ENCODE results near the gene INPPL1. TPM values are rescaled to one million over a fixed set of nuclear protein-coding genes. Genes with fewer than 3 reads are reported as not detected.
"Not testable (repeated sequence)": the region's sequence is repeated elsewhere in the genome, so short reads cannot be mapped to it uniquely, and the experiment has no call there.

The INPPL1 gene
- total RNA-seq, 1 donor from 2014 or later: 139 TPM

DNA sequence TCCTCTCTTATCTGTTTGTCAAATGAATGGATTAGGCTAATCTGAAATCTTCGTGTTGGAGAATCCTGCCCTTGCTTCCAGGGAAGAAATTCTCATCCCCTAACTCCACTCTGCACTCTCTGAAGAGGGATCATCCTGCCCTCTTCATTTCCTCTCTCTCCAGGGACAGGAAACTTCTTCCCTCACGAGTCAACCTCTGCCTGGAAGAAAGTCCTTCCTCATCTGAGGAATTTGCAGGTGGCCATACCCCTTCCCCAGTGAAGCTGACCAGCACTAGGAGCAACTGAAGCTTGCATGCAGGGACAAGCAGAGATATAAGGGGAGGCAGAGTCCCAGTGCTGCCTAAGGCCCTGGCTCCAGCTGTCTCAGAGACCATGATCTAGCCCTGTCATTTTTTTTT, 23.0 kb downstream of the INPPL1 start:
- H3K4me3 Mint-ChIP-seq: no peak overlapping the region
- DNase-seq (ENCODE audit: low spot score): no peak
- H3K9me3 Mint-ChIP-seq: no peaks in the 10 kb centered on the region
- intact Hi-C loops (cut with micrococcal nuclease): no loop called here
- peaks cover 33% of the 10 kb centered on the region for H3K27me3 Mint-ChIP-seq (ENCODE audit: insufficient read depth)
- H3K4me1 Mint-ChIP-seq (ENCODE audit: low read depth): peaks cover 9% of the 10 kb centered on the region
- no peak overlapping the region for H3K27ac Mint-ChIP-seq
- H3K36me3 Mint-ChIP-seq (ENCODE audit: low read depth): peaks cover 2% of the 10 kb centered on the region

DNA sequence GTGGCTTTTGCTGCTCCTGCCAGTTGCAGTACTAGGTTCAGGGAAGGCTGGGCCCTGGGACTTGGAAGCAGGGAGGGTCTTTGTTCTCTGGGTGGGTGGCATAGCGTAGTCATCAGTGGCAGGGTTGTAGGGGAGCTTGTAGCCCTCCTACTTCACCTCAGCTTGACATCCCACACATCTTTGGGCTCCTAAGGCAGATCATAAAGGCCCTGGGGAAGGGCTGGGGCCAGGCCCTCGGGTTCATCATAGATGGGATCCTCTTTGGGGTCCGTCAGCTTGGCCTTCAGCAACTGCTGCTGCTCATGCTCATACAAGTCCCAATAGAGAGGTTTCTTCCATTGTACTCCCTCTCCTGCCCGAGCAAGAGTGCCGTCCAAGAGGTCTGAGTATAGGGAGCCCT, 25.4 kb downstream of the INPPL1 start:
- DNase-seq (ENCODE audit: low spot score): no peak
- intact Hi-C loops (cut with micrococcal nuclease): no loop called here
- Mint-ChIP-seq H3K36me3 (ENCODE audit: low read depth) (no peaks in the 10 kb centered on the region), H3K27me3 (ENCODE audit: insufficient read depth) (peaks cover 25% of the 10 kb centered on the region), H3K9me3 (no peaks in the 10 kb centered on the region), H3K4me1 (ENCODE audit: low read depth) (no peaks in the 10 kb centered on the region), H3K27ac (no peak overlapping the region), H3K4me3 (no peak overlapping the region)

- no peak overlapping the region for H3K4me3 Mint-ChIP-seq
- intact Hi-C loops (cut with micrococcal nuclease): no loop called here
- no peak overlapping the region for H3K27ac Mint-ChIP-seq
- DNase-seq (ENCODE audit: low spot score): no peak
- H3K4me1 Mint-ChIP-seq (ENCODE audit: low read depth): no peaks in the 10 kb centered on the region
- H3K27me3 Mint-ChIP-seq (ENCODE audit: insufficient read depth): peaks cover 29% of the 10 kb centered on the region
- no peaks in the 10 kb centered on the region for H3K36me3 Mint-ChIP-seq (ENCODE audit: low read depth)
- H3K9me3 Mint-ChIP-seq: no peaks in the 10 kb centered on the region
Observed at GRCh38 chr11:72250661-72251464, 26.3 kb downstream of the INPPL1 start.

GRCh38 chr11:72251614-72252013, 27.0 kb downstream of the INPPL1 start:
- Mint-ChIP-seq H3K4me3 (no peak overlapping the region), H3K27me3 (ENCODE audit: insufficient read depth) (peaks cover 33% of the 10 kb centered on the region), H3K9me3 (no peaks in the 10 kb centered on the region), H3K36me3 (ENCODE audit: low read depth) (no peaks in the 10 kb centered on the region), H3K4me1 (ENCODE audit: low read depth) (no peaks in the 10 kb centered on the region), H3K27ac (no peak overlapping the region)
- no peak for DNase-seq (ENCODE audit: low spot score)
- intact Hi-C loops (cut with micrococcal nuclease): no loop called here

DNA sequence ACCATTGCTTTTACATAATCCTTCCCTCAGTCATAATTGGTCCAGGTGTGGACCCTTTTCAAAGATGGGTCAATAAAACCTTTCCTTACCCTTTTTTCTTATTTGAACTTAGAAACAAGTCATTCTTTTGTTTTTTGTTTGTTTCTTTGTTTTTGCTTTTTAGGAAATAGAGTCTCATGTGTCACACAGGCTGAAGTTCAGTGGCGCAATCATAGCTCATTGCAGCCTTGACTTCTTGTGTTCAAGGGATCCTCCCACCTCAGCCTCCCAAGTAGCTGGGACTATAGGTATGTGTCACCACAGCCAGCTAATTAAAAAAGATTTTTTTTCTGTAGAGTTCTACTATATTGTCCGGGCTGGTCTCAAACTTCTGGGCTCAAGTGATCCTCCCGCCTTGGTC, 28.8 kb downstream of the INPPL1 start:
- Mint-ChIP-seq H3K9me3 (no peaks in the 10 kb centered on the region), H3K27ac (no peak overlapping the region), H3K4me3 (no peak overlapping the region), H3K4me1 (ENCODE audit: low read depth) (no peaks in the 10 kb centered on the region), H3K27me3 (ENCODE audit: insufficient read depth) (peaks cover 28% of the 10 kb centered on the region), H3K36me3 (ENCODE audit: low read depth) (no peaks in the 10 kb centered on the region)
- DNase-seq (ENCODE audit: low spot score): no peak
- intact Hi-C loops (cut with micrococcal nuclease): no loop called here

DNA sequence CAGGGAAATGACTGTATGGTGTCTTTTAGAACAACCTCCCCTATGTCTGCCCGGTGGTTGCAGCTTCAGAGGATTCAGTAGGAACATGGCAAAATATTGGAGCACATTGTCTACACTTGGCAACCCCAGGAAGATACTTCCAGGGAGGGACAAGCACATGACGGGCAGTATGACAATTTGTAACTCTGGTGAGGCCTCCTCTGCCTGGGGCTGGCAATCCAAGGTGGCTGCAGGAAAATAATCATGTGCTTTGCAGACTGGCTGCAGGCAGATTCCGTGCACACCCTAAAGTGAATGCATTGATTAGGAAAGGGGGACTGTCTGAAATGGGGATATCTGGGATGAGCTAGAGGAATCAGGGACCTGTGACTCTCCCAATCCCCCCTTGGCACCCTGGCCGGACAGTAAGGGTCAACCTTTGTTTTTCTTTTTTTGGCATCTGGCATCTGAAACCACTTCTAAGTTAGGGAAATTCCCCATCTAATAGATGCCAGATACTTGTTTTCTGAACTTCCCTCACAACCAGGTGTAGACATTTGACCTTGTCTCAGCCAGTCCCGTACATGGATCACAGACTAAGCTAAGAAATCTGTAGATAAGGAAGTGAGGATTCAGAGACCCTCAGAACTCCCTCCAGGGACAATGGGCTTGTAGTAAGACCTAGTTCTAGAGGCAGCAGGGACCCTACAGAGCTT, 29.9 kb downstream of the INPPL1 start:
- Mint-ChIP-seq H3K27ac (no peak overlapping the region), H3K4me1 (ENCODE audit: low read depth) (no peaks in the 10 kb centered on the region), H3K36me3 (ENCODE audit: low read depth) (no peaks in the 10 kb centered on the region), H3K4me3 (no peak overlapping the region), H3K27me3 (ENCODE audit: insufficient read depth) (peaks cover 24% of the 10 kb centered on the region), H3K9me3 (no peaks in the 10 kb centered on the region)
- DNase-seq (ENCODE audit: low spot score): no peak
- intact Hi-C loops (cut with micrococcal nuclease): no loop called here

- H3K9me3 Mint-ChIP-seq: no peaks in the 10 kb centered on the region
- no peak overlapping the region for H3K4me3 Mint-ChIP-seq
- H3K4me1 Mint-ChIP-seq (ENCODE audit: low read depth): peaks cover 3% of the 10 kb centered on the region
- no peaks in the 10 kb centered on the region for H3K36me3 Mint-ChIP-seq (ENCODE audit: low read depth)
- peaks cover 17% of the 10 kb centered on the region for H3K27me3 Mint-ChIP-seq (ENCODE audit: insufficient read depth)
- DNase-seq (ENCODE audit: low spot score): no peak
- intact Hi-C loops (cut with micrococcal nuclease): no loop called here
- H3K27ac Mint-ChIP-seq: no peak overlapping the region
Observed at GRCh38 chr11:72257570-72257969, 33.0 kb downstream of the INPPL1 start.

DNA sequence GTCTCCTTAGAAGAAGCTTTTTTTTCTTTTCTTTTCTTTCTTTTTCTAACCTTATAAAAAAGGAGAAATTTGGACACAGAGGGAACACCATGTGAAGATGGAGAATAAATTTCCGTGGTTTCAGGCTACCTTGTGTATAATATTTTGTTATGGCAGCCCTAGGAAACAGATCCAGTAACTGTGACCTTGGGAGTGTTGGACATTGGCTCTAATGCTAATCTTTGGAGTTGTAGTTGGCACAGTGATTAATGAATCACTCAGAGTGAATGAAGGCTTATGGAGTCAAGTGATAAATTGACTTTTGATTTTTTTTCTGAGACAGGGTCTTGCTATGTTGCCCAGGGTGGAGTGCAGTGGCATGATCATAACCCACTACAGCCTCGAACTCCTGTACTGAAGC, 34.9 kb downstream of the INPPL1 start:
- intact Hi-C loops (cut with micrococcal nuclease): no loop called here
- Mint-ChIP-seq H3K27me3 (ENCODE audit: insufficient read depth) (peaks cover 19% of the 10 kb centered on the region), H3K9me3 (no peaks in the 10 kb centered on the region), H3K4me1 (ENCODE audit: low read depth) (peaks cover 10% of the 10 kb centered on the region), H3K36me3 (ENCODE audit: low read depth) (no peaks in the 10 kb centered on the region), H3K4me3 (no peak overlapping the region), H3K27ac (no peak overlapping the region)
- no peak for DNase-seq (ENCODE audit: low spot score)

- H3K36me3 Mint-ChIP-seq (ENCODE audit: low read depth): no peaks in the 10 kb centered on the region
- no peaks in the 10 kb centered on the region for H3K9me3 Mint-ChIP-seq
- no peak overlapping the region for H3K4me3 Mint-ChIP-seq
- H3K4me1 Mint-ChIP-seq (ENCODE audit: low read depth): peaks cover 10% of the 10 kb centered on the region
- intact Hi-C loops (cut with micrococcal nuclease): no loop called here
- DNase-seq (ENCODE audit: low spot score): no peak
- peaks cover 18% of the 10 kb centered on the region for H3K27me3 Mint-ChIP-seq (ENCODE audit: insufficient read depth)
- H3K27ac Mint-ChIP-seq: no peak overlapping the region
Observed at GRCh38 chr11:72260574-72260973, 36.0 kb downstream of the INPPL1 start.

- DNase-seq (ENCODE audit: low spot score): no peak
- intact Hi-C loops (cut with micrococcal nuclease): no loop called here
- H3K4me1 Mint-ChIP-seq (ENCODE audit: low read depth): peaks cover 10% of the 10 kb centered on the region
- no peaks in the 10 kb centered on the region for H3K9me3 Mint-ChIP-seq
- H3K36me3 Mint-ChIP-seq (ENCODE audit: low read depth): no peaks in the 10 kb centered on the region
- peaks cover 14% of the 10 kb centered on the region for H3K27me3 Mint-ChIP-seq (ENCODE audit: insufficient read depth)
- H3K4me3 Mint-ChIP-seq: no peak overlapping the region
- no peak overlapping the region for H3K27ac Mint-ChIP-seq
Observed at GRCh38 chr11:72263361-72263760, 38.8 kb downstream of the INPPL1 start.

GRCh38 chr11:72265951-72266350, 41.4 kb downstream of the INPPL1 start:
- no peak for DNase-seq (ENCODE audit: low spot score)
- Mint-ChIP-seq H3K27ac (no peak overlapping the region), H3K9me3 (no peaks in the 10 kb centered on the region), H3K27me3 (ENCODE audit: insufficient read depth) (peaks cover 14% of the 10 kb centered on the region), H3K4me1 (ENCODE audit: low read depth) (peaks cover 21% of the 10 kb centered on the region), H3K4me3 (no peak overlapping the region), H3K36me3 (ENCODE audit: low read depth) (no peaks in the 10 kb centered on the region)
- intact Hi-C loops (cut with micrococcal nuclease): no loop called here

GRCh38 chr11:72266960-72267359, 42.4 kb downstream of the INPPL1 start:
- H3K27ac Mint-ChIP-seq; H3K4me3 Mint-ChIP-seq; H3K36me3 Mint-ChIP-seq (ENCODE audit: low read depth); intact Hi-C loops (cut with micrococcal nuclease); DNase-seq (ENCODE audit: low spot score); H3K9me3 Mint-ChIP-seq: not testable (repeated sequence)
- Mint-ChIP-seq H3K27me3 (ENCODE audit: insufficient read depth) (peaks cover 16% of the 10 kb centered on the region), H3K4me1 (ENCODE audit: low read depth) (peaks cover 21% of the 10 kb centered on the region)

GRCh38 chr11:72267956-72268617, 43.5 kb downstream of the INPPL1 start:
- H3K36me3 Mint-ChIP-seq (ENCODE audit: low read depth): no peaks in the 10 kb centered on the region
- no peak overlapping the region for H3K27ac Mint-ChIP-seq
- no peak overlapping the region for H3K4me3 Mint-ChIP-seq
- peaks cover 14% of the 10 kb centered on the region for H3K27me3 Mint-ChIP-seq (ENCODE audit: insufficient read depth)
- H3K9me3 Mint-ChIP-seq: no peaks in the 10 kb centered on the region
- H3K4me1 Mint-ChIP-seq (ENCODE audit: low read depth): peaks cover 13% of the 10 kb centered on the region
- intact Hi-C loops (cut with micrococcal nuclease): no loop called here
- no peak for DNase-seq (ENCODE audit: low spot score)

Data from activated T-helper 1 cell treated with anti-CD3 and anti-CD28 coated beads, Interleukin-12 subunit alpha, Interleukin-12 subunit beta, Interleukin-2, Interleukin-4 antibody, amounts not matched to agents 30 ng/mL and 10 ng/mL and 1 ng/mL, durations not matched to agents 14 hours and 24 hours and 36 hours (primary cell).